ENCODE measurements around the gene FGF22. TPM values are rescaled to one million over a fixed set of nuclear protein-coding genes. Genes with fewer than 3 reads are reported as not detected.

FGF22 gene
- total RNA-seq, 3 donors from 2014 or later (not counting 1 experiment from before 2014, with no cell fraction given) = 0.31 to 0.58 (median 0.41) TPM

DNA sequence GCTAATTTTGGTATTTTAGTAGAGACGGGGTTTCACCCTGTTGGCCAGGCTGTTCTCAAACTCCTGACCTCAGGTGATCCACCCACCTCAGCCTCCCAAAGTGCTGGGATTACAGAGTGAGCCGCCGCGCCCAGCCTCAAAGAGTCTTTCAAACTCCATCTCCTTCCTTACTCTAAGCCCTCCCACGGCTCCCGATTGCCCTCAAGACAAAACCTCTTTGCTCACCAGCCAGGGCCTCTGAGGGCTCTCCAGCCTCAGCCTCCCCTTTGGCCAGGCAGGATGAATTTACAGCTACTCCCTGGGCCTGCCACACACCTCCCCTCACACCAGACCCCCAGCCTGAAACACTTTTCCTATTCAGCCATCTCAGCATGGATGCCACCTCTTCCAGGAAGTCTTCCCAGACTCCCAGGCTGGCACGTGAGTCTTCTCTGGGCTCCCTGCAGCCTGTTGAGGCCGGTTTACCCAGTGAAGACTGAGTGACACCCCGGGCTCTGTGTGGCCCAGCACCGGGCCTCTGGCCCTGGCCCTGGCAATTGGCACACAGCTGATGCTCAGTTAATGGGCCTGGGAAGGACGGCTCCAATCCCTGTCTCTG lies 48.0 kb downstream of the FGF22 start:
- no peaks in the 10 kb centered on the region for H3K36me3 ChIP-seq (ENCODE audit: control insufficient read depth, insufficient read depth, low read length)
- Mint-ChIP-seq H3K4me3 (no peak overlapping the region), H3K4me1 (peaks cover 0 to 6% of the 10 kb centered on the region in 2 donors), H3K36me3 (no peaks in the 10 kb centered on the region), H3K9me3 (no peaks in the 10 kb centered on the region), H3K27ac (no peak overlapping the region), H3K27me3 (ENCODE audit: low read depth in 2 of 2) (no peaks in the 10 kb centered on the region)
- DNase-seq = no peak
- H3K27me3 ChIP-seq (ENCODE audit: control insufficient read depth, insufficient read depth, low read length) = no peaks in the 10 kb centered on the region
- H3K4me3 ChIP-seq (ENCODE audit: low read length) = no peak overlapping the region
- no peaks in the 10 kb centered on the region for H3K9me3 ChIP-seq (ENCODE audit: control insufficient read depth, insufficient read depth, low read length)
- no peak for TF ChIP-seq CTCF (IDR thresholded peaks at IDR 0.05)
- no peak overlapping the region for H3K27ac ChIP-seq (ENCODE audit: low read length)
- intact Hi-C loops (cut with micrococcal nuclease) = no loop called here
- WGBS (ENCODE audit: insufficient coverage) = 91% methylated on average over 11 of the region's 11 CpGs
- no peak for ATAC-seq
- no peaks in the 10 kb centered on the region for H3K4me1 ChIP-seq (ENCODE audit: control insufficient read depth, insufficient read depth, low read length)

- no peaks in the 10 kb centered on the region for H3K36me3 ChIP-seq (ENCODE audit: control insufficient read depth, insufficient read depth, low read length)
- no peak for DNase-seq
- ATAC-seq = no peak
- TF ChIP-seq CTCF (IDR thresholded peaks at IDR 0.05) = no peak
- Mint-ChIP-seq H3K36me3 (no peaks in the 10 kb centered on the region), H3K4me1 (peaks cover 0 to 6% of the 10 kb centered on the region in 2 donors), H3K9me3 (no peaks in the 10 kb centered on the region), H3K27me3 (ENCODE audit: low read depth in 2 of 2) (no peaks in the 10 kb centered on the region), H3K27ac (no peak overlapping the region), H3K4me3 (no peak overlapping the region)
- no peaks in the 10 kb centered on the region for H3K4me1 ChIP-seq (ENCODE audit: control insufficient read depth, insufficient read depth, low read length)
- WGBS (ENCODE audit: insufficient coverage) = 96% methylated on average over 15 of the region's 15 CpGs
- H3K9me3 ChIP-seq (ENCODE audit: control insufficient read depth, insufficient read depth, low read length) = no peaks in the 10 kb centered on the region
- intact Hi-C loops (cut with micrococcal nuclease) = no loop called here
- no peaks in the 10 kb centered on the region for H3K27me3 ChIP-seq (ENCODE audit: control insufficient read depth, insufficient read depth, low read length)
- no peak overlapping the region for H3K4me3 ChIP-seq (ENCODE audit: low read length)
- no peak overlapping the region for H3K27ac ChIP-seq (ENCODE audit: low read length)
Measured at GRCh38 chr19:688214-688613, 48.5 kb downstream of the FGF22 start.

- Mint-ChIP-seq H3K4me1 (peaks cover 0 to 6% of the 10 kb centered on the region in 2 donors), H3K27me3 (ENCODE audit: low read depth in 2 of 2) (no peaks in the 10 kb centered on the region), H3K4me3 (no peak overlapping the region), H3K9me3 (no peaks in the 10 kb centered on the region), H3K27ac (no peak overlapping the region), H3K36me3 (no peaks in the 10 kb centered on the region)
- ATAC-seq = no peak
- Histone ChIP-seq H3K36me3 (ENCODE audit: control insufficient read depth, insufficient read depth, low read length) (no peaks in the 10 kb centered on the region), H3K4me1 (ENCODE audit: control insufficient read depth, insufficient read depth, low read length) (no peaks in the 10 kb centered on the region), H3K27ac (ENCODE audit: low read length) (no peak overlapping the region), H3K9me3 (ENCODE audit: control insufficient read depth, insufficient read depth, low read length) (no peaks in the 10 kb centered on the region), H3K4me3 (ENCODE audit: low read length) (no peak overlapping the region), H3K27me3 (ENCODE audit: control insufficient read depth, insufficient read depth, low read length) (no peaks in the 10 kb centered on the region)
- DNase-seq = no peak
- WGBS (ENCODE audit: insufficient coverage) = 94% methylated on average over 17 of the region's 17 CpGs
- intact Hi-C loops (cut with micrococcal nuclease) = no loop called here
- TF ChIP-seq CTCF (IDR thresholded peaks at IDR 0.05) = no peak
Measured at GRCh38 chr19:688992-689391, 49.3 kb downstream of the FGF22 start.

DNA sequence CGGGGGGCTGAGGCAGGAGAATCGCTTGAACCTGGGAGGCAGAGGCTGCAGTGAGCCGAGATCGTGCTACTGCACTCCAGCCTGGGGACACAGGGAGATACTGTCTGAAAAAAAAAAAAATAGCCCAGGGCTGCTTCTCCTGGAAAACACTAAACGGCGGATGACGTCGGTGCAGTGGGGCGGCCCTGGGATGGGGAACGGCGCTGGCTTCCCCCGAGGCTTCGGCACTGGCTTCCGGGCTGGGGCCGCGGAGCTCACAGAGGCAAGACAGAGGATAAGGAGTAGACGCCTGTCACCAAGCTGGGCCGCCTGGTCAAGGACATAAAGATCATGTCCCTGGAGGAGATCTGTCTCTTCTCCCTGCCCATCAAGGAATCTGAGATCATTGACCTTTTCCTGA lies 50.5 kb downstream of the FGF22 start:
- no peaks in the 10 kb centered on the region for H3K36me3 Mint-ChIP-seq
- peaks cover 9% of the 10 kb centered on the region for H3K4me1 ChIP-seq (ENCODE audit: control insufficient read depth, insufficient read depth, low read length)
- intact Hi-C loops (cut with micrococcal nuclease) = no loop called here
- H3K9me3 ChIP-seq (ENCODE audit: control insufficient read depth, insufficient read depth, low read length) = no peaks in the 10 kb centered on the region
- H3K27ac Mint-ChIP-seq = no peak overlapping the region
- no peak overlapping the region for H3K4me3 Mint-ChIP-seq
- peaks cover 0 to 6% of the 10 kb centered on the region in 2 donors for H3K4me1 Mint-ChIP-seq
- peaks cover 2% of the 10 kb centered on the region for H3K27me3 ChIP-seq (ENCODE audit: control insufficient read depth, insufficient read depth, low read length)
- DNase-seq = no peak
- H3K36me3 ChIP-seq (ENCODE audit: control insufficient read depth, insufficient read depth, low read length) = no peaks in the 10 kb centered on the region
- no peak overlapping the region for H3K27ac ChIP-seq (ENCODE audit: low read length)
- no peak overlapping the region for H3K4me3 ChIP-seq (ENCODE audit: low read length)
- WGBS (ENCODE audit: insufficient coverage) = 89% methylated on average over 18 of the region's 18 CpGs
- no peak for ATAC-seq
- no peaks in the 10 kb centered on the region for H3K9me3 Mint-ChIP-seq
- H3K27me3 Mint-ChIP-seq (ENCODE audit: low read depth in 2 of 2) = no peaks in the 10 kb centered on the region
- no peak for TF ChIP-seq CTCF (IDR thresholded peaks at IDR 0.05)

All from natural killer cell (primary cell).